ENCODE results near the gene KRT81. TPM values are rescaled to one million over a fixed set of nuclear protein-coding genes. Genes with fewer than 3 reads are reported as not detected.

The KRT81 gene
- total and polyA plus RNA-seq, 7 donors, result 0.03 to 0.14 TPM; not detected in 5

DNA sequence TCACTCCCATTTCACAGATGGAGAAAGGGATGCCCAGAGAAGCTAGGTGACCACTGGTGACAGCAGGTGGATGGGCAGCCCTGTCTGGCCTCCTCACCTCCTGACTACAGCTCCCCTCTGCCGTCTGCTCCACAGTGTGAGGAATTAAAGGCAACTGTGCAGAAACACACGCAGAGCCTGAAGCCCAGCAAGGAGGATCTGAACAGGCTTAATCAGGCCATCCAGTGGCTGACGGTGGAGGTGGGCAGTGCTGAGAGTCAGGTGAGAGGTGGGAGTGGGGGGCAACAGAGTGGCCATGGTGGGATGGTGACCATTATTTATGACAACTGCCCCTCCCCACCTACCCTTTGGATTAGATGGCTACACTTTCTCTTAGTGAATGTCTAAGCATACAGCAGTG, 15.6 kb downstream of the KRT81 start:
- peaks cover 0 to 7% (median 0%) of the 10 kb centered on the region in 3 donors for H3K27me3 ChIP-seq (ENCODE audit: insufficient read depth in 3 of 3, low read length in 2 of 3)
- DNase-seq (no peak), ATAC-seq (no peak)
- TF ChIP-seq, protein P1, sequence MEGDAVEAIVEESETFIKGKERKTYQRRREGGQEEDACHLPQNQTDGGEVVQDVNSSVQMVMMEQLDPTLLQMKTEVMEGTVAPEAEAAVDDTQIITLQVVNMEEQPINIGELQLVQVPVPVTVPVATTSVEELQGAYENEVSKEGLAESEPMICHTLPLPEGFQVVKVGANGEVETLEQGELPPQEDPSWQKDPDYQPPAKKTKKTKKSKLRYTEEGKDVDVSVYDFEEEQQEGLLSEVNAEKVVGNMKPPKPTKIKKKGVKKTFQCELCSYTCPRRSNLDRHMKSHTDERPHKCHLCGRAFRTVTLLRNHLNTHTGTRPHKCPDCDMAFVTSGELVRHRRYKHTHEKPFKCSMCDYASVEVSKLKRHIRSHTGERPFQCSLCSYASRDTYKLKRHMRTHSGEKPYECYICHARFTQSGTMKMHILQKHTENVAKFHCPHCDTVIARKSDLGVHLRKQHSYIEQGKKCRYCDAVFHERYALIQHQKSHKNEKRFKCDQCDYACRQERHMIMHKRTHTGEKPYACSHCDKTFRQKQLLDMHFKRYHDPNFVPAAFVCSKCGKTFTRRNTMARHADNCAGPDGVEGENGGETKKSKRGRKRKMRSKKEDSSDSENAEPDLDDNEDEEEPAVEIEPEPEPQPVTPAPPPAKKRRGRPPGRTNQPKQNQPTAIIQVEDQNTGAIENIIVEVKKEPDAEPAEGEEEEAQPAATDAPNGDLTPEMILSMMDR (IDR thresholded peaks at IDR 0.05), result no peak
- no peak overlapping the region for H3K27ac ChIP-seq
- H3K4me3 ChIP-seq, result no peak overlapping the region
- WGBS, 3 donors, result 81 to 100% (median 85%) methylated on average over 3 of the region's 3 CpGs
- peaks cover 5% of the 10 kb centered on the region for H3K4me1 ChIP-seq
- no peaks in the 10 kb centered on the region for H3K36me3 ChIP-seq (ENCODE audit: insufficient read depth in 1 of 2, low read depth in 1 of 2)
- intact Hi-C loops (cut with DNase I), result loop anchor here (5.0 kb wide), 2 partner anchors 53 to 63 kb away; no protein-coding TSS in a partner anchor
- H3K9me3 ChIP-seq, result no peaks in the 10 kb centered on the region

DNA sequence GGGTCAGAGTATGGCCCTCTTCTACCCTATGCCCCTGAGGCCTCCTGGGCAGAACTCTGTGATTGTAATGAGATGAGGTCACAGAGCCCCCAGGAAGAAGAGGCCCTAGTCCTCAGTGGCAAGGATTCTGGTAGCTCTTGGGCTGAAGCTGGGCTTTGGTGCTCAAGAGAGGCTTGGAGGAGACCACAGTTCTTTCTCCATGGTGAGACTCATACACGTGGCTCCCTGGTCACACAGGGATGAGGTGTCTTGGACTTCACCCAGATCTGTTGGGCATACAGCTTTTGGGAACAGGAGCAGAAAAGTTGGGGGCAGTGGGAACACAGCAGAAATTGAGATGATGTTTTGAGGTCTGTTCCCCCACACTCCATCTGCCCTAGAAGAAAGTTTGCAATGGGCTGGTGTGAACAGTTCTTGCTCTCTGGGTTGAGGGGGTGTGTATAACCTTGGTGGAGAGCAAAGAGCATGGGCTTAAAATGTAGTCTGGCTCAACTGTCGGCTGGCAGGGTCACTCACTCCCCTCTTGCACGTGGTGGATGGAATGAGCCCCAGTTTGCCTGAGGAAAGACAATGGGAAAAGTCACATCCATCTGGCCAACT, 16.7 kb downstream of the KRT81 start, which contains the start of gene KRT86:
Gene KRT86, plus strand, starts transcription at position 125 of the 600 bp plus-strand sequence. CDS start 27,272 bp downstream, outside the sequence.
- TF ChIP-seq, protein P1 (IDR thresholded peaks at IDR 0.05), result no peak
- intact Hi-C loops (cut with DNase I), result loop anchor here (5.0 kb wide), 2 partner anchors 52 to 62 kb away; no protein-coding TSS in a partner anchor
- Histone ChIP-seq H3K4me1 (no peaks in the 10 kb centered on the region), H3K36me3 (ENCODE audit: insufficient read depth in 1 of 2, low read depth in 1 of 2) (no peaks in the 10 kb centered on the region), H3K27ac (no peak within 1 kb of the TSS), H3K4me3 (no peak within 1 kb of the TSS), H3K27me3 (ENCODE audit: insufficient read depth in 3 of 3, low read length in 2 of 3) (peaks cover 0 to 7% (median 0%) of the 10 kb centered on the region in 3 donors), H3K9me3 (no peaks in the 10 kb centered on the region)
- no peak for ATAC-seq
- 55 to 56% (median 56%) methylated on average over 3 of the region's 3 CpGs for WGBS, 3 donors
- no peak for DNase-seq

DNA sequence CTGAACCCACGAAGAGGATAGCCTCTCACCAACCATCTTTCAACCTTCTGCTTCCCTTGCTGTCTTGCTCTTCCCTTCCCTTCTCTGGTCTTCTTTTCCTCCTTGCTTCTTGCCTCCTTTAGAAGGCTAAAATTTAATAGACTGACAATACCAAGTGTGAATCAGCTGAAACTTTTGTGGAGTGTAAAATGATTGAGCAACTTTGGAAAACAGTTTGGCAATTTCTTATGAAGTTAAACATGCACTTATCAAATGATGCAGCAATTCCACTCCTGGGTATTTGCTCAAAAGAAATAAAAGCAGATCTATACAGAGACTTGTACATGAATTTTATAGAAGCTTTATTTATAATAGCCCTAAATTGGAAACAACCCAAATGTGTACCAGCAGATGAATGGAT, 20.2 kb downstream of the KRT81 start:
- ATAC-seq, result no peak
- intact Hi-C loops (cut with DNase I), result no loop called here
- Histone ChIP-seq H3K4me1 (no peaks in the 10 kb centered on the region), H3K9me3 (no peaks in the 10 kb centered on the region), H3K36me3 (ENCODE audit: insufficient read depth in 1 of 2, low read depth in 1 of 2) (no peaks in the 10 kb centered on the region), H3K27me3 (ENCODE audit: insufficient read depth in 3 of 3, low read length in 2 of 3) (peaks cover 0 to 7% (median 0%) of the 10 kb centered on the region in 3 donors), H3K27ac (no peak overlapping the region), H3K4me3 (no peak overlapping the region)
- TF ChIP-seq, protein P1 (IDR thresholded peaks at IDR 0.05), result no peak
- no peak for DNase-seq
- WGBS, 3 donors, result 77 to 90% (median 89%) methylated on average over 1 of the region's 1 CpG

DNA sequence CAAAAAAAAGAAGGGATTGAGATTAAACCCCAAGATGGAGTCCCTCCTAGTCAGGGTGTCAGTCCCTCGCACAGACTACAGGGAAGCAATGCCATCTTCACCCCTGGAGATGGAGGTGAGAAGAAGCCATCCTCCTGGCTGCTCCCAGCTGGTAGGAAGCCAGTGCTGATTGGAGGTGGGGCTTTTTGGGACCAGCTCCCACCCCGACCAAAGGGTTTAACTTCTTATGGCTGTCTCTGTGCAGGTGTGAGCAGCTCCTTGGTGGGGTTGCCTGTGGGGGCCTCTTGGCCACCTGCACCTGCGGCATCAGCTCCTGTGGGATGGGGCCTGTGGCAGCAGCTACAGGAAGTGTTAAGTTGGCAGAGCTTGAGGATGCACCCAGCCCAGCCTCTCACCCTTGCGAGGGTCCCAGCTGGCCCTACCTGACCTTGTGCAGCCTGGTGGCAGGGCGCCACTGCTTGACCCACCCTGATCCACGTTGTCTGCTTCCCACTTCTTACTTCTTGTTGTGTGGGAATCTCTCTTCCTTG, 20.7 kb downstream of the KRT81 start:
- Histone ChIP-seq H3K4me1 (no peaks in the 10 kb centered on the region), H3K27ac (no peak overlapping the region), H3K9me3 (no peaks in the 10 kb centered on the region), H3K27me3 (ENCODE audit: insufficient read depth in 3 of 3, low read length in 2 of 3) (peaks cover 0 to 7% (median 0%) of the 10 kb centered on the region in 3 donors), H3K4me3 (no peak overlapping the region), H3K36me3 (ENCODE audit: insufficient read depth in 1 of 2, low read depth in 1 of 2) (no peaks in the 10 kb centered on the region)
- ATAC-seq, result no peak
- no peak for DNase-seq
- TF ChIP-seq, protein P1 (IDR thresholded peaks at IDR 0.05), result no peak
- intact Hi-C loops (cut with DNase I), result no loop called here
- WGBS, 3 donors, result 74 to 89% (median 84%) methylated on average over 6 of the region's 6 CpGs
